DMS53 (cell line): ENCODE results near the gene TSPAN18.

Experiments
- DNase-seq: peaks from one replicate; lab custom pipeline; 2025; lab: John Stamatoyannopoulos, UW

Gene TSPAN18

DNA sequence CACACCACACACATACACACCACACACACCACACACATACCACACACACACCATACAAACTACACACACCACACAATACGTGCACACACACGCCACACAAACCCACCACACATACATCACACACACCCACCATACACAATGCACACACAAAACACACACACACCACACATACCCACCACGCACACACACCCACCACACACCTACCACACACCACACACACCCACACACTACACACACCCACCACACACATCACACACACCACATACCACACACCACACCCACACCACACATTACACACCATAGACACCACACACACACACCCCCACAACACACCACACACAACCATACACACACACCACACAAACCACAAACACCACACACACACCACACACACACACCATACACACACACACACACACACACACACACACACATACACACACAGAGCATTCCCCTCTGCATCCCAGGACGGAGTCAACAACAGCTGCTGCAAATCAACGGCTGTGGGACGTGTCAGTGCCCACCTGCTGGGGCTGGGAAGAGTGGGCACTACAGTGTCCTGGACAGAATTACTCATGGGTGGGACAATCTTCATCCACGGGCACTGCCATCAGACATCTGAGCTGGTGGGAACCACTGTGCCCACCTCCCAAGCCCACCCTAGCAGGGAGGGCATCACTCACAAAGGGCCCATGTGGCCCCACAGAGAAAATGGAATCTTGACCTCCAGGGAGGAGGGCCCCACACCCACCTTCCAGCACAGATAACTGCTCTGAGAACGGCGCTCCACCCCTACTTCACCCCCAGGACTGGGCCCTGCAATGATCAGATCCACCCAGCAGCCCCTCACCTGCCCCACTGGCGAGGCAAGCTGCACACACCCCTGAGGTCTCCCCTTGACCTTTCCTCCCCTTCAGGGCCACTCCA is 215.5 kb downstream of the TSPAN18 start:
- DNase-seq = no peak

DNA sequence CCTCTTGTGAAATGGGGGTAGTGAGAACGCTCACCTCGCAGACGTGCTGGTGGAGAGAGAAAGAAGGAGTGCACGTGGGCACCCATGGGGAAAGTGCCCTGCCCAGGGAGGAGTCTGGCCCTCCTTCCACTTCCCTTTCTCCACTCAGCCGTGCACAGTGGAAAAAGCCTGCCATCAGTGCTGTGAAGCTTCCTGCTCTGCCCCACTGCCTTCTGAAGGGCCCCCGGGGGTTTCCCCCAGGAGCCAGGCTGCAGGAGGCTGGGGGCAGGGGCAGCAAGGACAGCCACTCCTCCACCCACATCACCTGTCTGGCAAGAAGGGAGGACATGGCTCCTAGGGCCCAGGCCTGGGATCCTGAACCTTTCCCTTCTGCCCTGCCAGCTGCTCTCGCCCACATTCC is 216.4 kb downstream of the TSPAN18 start:
- DNase-seq = peak; percentile 92

DNA sequence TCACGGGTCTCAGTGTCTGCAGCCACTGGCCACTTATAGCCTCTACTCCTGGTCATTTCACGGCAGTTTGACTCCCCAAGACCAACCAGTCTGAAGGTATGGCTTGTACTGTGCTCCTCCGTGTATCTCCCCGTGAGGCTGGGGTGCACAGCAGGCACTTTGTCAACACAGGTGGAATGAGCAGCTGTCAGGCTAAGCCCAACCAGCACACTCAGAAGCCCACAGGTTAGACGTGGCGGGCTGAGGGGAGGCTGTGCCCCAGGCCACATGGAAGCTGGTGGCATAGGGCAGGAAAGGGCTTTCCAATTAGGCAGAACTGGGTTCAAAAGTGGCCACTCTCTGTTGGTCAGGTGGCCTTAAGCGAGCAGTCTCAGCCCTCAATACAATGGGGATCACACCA is 216.9 kb downstream of the TSPAN18 start:
- DNase-seq = peak; percentile 89

DNA sequence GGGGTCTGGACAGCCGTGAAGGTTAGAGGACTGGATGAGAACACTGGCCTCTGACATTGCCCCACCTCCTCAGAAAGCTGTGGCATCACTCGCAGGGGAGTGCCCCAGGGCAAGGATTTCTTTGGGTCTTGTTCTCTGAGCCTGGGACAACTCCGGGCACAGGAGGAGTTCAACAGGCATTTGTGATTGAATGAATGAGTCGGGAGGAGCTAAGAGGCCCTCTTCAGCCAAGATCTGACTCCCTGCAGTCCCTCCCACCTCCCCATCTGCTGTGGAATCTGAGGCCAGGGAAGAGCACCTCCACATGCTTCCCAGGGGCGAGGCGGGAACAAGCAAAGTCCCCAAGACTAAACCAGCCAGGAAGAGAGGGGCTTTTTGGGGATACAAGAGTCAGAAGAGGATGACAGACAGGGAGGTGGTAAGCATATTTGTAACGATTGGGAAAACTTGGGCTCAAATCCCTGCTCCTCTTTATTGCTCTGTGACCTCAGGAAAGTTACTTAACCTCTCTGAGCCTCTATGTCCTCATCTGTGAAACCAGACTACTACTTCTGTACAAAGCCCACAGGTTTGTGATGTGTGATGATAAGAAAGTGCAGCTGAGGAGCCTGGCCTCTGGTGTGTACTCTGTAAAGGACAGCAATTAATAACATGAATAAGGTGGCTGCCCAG is 217.6 kb downstream of the TSPAN18 start:
- DNase-seq = peak; percentile 45

DNA sequence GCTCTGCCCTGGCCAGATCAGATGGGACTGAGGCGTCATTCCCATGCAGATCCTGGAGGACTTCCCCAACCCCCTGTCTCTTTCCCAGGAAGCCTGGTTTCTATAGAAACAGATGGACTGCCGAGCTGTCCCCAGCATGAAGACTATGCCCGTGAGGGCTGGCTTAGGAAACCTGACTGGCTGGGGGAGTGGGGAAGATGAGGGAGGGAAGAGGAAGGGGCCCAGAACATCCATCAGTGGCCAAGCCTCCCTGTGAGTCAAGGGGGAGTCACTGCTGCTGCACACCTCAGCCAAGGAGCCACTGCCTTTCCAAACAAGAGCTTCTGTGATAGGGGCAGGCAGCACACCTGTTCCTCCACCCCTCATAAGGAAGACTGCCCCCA is 218.1 kb downstream of the TSPAN18 start:
- peak; percentile 37 for DNase-seq

DNA sequence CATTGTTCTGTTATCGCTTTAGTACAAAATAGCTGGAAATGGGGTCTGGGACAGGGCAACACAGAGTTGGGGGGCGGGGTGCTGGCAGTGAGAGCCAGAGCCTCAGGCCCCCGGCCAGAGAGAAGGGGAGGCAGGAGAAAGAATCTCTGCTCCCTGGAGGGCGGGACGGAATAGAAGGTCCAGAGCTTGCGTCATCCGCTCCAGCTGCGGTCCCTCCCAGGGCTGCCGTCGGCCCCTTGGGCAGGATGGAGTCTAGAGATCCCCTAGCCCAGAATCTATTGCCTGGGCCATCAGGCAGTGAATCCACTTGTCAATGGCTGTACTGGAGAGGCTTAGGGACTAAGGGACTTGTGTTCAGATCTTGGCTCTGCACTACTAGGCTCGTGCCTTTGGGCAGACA is 218.9 kb downstream of the TSPAN18 start:
- no peak for DNase-seq

DNA sequence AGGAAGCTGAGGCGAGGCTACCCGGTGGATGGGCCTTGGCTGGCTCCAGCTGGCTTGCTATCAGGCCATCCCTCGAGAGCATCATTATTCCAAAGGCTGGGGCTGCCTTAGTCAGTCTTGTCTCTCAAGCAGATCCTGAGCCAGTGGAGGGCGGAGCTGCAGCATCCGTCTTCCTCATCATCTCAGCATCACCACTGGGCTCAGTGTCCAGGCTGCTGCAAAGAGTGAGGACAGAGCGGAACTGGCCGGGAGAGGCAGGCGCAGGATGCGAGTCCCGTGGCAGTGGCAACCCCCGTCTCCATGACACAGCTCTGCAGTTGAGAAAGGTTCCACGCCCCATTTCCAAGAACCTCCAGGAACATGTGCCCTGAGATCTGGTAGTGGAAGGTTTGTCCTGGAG is 219.5 kb downstream of the TSPAN18 start:
- no peak for DNase-seq

DNA sequence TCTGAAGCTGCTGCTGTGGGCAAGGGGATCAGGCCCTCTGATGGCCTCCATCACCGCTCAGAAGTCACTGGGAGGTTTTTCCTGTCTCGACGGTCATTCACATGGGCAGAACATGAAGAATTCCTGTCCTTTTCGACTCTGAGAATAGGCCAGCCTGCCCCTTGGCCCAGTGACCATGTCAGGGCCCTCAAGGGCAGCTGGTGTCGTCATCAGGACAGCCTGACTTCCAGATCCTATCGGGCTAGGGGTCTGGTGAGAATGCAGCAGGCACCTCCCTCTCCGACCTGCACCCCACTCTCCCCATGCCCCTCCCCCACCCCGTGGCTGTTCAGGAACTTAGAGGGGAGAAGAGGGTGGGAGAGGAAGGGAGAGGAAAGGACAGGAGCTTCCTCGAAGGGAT is 220.4 kb downstream of the TSPAN18 start:
- DNase-seq = no peak

DNA sequence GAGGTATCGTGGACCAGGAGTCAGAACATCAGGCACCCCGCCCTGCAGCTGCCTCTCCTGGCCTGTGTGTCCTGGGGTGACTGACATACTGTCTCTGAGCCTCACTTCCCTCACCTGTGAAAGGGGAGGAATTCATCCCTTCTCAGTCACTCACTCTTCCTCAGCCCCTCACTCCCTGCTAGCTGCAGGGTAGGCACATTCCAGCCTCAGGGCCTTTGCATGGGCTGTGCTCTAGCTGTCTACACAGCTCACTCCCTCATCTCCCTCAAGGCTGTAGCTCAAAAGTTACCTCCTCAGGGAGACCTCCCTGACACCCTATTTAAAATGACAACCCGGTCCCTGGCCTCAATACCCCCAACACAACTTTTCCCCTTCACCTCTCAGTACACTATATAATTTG is 221.4 kb downstream of the TSPAN18 start:
- no peak for DNase-seq

DNA sequence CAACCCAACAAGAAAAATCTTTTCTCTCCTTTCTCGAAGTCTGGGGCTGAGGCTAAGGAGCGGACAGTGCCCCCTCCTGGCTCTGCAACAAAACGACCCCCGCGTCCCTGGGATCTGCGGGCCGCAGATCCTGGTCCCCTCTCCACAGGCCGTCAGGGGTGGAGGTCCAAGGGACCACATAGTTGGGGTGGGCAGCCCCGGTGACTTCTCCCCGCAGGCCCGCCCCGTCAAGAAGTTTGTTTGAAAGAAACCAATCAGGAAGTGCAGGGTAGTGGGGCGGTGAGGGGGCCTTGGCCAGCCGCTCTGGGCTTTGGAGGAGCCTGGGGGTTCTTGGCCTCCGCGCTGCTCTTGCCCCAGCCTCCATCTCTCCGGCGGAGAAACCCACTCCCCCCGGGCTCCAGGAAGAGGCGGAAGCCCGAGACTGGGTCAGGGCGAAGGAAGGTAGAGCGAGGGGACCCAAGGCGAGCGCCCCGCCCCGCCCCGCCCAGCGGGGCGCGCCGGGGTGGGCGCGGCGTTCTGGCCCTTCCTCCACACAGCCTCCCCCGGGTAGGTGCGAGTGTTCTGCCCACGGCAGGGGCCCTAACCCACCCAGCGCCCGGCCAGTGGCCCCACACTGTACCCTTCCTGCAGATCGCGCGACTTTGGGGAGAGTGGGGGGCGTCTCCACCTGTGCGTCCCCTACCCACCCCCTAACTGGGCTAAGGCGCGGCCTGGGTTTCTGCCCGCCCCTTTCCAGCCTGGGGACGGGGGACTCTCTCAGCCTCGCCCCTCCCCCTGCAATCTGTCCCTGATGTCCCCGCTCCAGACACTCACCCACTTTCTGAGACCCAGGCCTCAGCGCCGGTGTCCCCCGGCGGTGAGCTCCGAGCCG is 222.6 kb downstream of the TSPAN18 start:
- peak; percentile 53 for DNase-seq

DNA sequence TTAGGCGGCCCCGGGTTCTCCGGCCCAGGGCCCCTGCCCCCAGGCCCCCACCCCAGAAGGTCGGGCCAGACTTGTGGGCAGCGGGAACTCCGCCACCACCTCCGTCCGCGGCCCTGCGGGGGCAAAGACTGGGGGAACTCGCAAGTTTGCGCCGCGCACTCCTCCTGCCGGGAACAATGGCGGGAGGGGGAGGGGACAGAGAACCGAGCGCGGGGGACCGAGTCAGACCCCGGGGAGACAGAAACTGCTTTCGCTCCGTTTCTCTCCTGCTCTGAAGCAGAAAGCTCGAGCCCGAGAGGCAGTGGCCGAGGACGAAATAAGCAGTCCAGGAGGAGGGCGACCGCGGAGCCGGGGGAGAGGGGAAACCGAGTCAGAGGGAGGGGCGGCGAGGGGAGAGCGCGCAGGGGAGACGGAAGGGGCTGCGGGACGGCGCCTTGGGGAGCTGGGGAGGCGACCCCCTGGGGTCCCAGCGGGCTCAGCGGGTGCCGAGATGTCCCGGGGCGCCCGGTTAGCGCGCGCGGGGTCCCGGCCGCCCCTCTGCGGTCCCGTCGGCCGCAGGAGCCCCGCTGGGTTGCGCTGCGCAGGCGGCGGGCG is 223.4 kb downstream of the TSPAN18 start:
- DNase-seq = peak; percentile 53

DNA sequence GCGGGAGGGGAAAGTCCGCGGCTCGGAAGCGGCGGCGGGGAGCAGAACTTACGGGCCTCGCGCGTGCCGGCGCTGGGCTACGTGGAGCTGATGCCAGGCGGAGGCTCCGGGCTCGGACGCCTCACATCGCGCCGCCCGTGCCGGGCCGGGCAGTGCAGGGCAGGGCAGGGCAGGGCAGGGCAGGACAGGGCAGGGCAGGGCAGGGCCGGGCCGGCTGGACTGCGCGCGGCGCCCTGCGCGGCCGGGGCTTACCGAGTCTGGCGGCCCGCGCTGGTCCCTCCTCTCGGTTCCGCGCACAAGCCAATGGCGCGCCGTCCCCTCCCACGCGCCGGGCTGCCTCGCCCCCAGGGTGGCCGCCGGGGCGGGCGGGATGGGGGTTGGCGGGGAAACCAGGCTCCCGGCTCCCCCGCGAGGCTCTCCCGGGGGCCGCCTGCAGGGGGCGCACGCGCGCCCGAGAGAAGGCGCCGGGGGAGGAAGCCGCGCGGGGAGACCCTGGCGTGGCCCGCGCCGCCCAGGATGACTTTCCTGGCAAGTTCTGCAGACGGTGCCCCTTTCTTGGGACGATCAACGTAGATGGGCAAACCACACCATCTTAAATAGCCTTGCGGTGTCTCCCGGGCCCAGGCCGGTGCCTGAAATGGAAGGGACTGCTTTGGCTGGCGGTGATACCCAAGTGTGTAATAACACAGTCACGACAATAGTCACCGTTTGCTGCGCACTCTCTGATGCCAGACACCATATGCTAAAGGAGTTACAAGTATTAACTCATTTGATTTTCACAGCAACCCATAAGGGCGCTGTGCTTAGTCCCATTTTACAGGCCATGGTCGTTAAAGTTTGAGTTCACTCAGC is 224.1 kb downstream of the TSPAN18 start, which contains the start of gene TP53I11:
TSS of gene TP53I11 (minus strand) at position 259 of the 852 bp plus-strand sequence. CDS start 12,548 bp downstream, outside the sequence.
- DNase-seq = peak; percentile 88

DNA sequence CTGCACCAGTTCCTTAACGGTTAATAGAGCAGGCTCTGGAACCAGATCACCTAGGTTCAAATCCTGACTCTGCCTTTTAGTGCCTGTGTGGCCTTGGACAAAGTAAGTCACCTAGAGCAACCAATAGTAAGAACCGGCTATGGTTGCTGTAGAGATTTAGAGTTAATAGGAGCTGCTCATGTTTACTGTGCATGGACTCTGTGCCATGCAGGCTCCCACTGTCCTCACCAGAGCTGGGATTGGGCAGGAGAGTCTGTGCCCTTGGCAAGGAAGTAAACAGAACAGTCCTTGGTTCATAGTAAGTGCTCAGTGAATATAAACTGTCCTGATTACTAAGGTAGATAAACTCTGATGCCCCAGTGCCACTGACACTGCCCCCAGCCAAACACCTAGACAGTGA is 225.3 kb downstream of the TSPAN18 start:
- DNase-seq = peak; percentile 26

DNA sequence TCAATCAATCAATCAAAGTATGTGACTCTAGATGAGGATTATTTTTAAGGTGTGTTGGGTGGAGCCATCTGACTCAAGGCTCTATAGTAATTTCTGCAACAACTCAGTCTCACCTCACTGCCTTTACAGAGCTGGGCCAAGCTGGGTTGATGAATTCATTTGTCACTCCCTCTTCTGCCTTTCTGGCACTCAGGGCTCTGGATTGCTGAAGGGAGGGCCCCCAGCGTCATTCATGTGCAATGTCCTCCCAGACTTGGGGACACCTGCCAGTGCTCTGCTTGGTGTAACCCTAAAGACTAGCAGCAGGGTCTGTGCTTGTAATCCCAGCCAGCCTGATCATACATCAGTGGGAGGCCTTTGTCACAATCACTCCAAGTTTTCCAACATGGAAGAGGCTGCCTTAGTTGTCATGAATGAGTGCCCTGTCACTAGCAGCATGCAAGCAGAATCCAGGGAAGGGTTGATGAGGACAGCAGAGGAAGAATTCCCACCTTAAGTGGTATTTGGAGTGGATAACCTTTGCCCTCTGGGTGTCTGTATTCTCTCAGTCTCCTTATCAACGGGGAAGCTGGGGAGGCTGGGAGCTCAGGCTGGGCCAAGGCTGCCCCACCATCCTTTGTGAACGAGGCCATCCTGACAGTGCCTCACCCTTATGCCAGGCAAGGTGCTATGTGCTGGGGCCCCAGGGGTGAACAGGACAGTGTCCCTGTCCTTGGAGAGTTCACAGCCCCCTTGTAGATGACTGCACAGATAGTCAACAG is 225.9 kb downstream of the TSPAN18 start:
- peak; percentile 11 for DNase-seq

DNA sequence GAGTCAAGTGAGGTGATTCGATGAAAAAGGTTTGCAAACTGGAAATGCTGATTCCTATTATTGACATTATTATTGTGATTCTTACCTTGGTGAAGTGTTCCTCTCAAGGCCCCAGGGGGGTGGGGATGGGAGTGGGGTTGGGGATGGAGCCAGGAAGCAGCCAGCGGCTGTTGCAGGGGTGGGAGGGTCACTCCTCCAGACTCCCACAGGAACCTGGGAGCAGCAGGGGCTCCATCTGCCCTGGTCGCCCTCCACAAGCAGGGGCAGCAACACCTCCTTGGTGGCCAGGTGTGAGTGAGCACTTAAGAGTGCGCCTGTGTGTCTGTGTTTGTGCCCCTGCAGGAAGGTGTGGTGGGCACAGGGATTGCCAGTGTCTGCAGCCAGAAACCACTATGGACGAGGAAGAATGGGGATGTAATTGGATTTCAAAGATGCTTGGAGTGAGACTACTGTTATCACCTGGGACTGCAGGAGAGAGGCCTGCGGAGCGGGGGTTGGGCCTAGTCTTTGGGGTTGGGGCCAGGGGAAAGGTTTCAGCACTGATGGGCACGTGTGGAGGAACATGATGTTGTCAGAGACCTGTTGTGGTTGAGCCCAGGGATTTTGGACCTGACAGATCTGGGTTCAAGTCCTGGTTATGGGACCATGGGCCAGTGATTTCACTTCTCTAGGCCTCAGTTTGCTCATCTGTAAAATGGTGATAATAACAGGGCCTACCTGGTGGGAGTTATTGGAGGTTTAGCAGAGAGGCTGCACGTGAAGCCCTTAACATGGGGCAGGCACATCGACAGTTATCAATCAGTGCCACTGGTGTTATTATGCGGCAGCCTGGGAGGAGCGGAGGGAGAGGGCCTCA is 227.5 kb downstream of the TSPAN18 start:
- no peak for DNase-seq

DNA sequence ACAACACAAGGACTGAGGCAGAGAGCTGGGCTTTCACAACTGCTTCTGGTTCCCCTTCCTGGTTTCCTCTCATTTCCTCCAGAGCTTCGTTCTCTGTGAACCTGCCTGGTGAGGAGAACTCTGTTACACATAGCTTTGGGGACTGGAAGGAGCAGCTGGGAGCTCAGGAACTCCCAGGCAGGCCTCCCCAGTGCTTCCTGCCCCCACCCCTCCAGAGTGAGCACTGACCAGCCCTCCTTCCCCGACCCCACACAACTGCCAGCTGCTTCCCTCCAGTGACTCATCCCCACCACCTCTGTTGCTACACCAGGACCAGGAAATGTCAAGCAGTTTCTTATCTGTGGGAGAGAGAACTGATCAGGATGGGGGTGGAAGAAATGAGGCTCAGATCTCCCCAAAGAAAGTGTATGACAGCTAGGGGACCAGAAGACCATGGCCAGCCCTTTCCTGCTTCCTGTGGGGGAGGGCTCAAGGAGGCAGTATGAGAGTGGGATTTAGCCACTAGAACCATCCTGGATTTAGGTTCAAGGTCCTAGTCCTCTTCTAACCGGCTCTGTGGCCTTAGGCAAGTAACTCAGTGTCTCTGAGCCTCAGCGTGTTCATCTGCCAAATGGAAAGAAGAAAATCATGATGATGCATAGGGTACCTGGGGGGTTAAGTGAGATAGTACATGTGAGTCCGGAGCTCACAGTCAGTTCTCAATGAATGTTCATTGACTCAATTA is 228.4 kb downstream of the TSPAN18 start:
- peak; percentile 89 for DNase-seq

DNA sequence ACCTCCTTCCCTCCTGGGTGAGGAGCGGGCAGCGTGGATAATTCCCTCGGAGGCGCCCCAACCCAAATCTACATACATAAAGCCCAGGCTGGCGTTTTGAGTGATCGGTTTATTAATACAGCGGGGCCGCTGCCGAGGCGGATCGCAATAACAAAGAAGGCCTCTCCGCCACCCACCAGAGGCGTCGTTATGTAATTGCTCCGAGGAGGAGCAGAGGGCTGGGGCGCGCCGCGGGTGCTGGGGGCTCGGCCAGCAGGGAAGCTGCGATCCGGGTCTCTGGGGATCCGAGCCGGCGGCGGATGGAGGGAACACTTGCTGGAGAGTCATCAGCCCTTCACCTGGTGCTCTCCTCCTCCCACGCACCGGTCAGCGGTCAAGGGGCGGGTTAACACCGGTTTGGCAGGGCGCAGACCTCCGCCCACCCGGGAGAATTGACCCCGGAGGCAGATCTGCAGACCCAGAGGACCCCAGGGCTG is 230.3 kb downstream of the TSPAN18 start:
- DNase-seq = no peak
